GM12872 (cell line): Measurements from ENCODE around the gene DCLK1.

ENCODE experiments used
- CTCF ChIP-seq: IDR thresholded peaks from 3 replicates; pipeline ENCODE4 v1.5.1; 2011; ENCODE audit warnings: low read depth, mild to moderate bottlenecking, low read length, moderate library complexity; ENCODE audit not compliant: insufficient read depth

DCLK1 gene

GRCh38 chr13:35841060-35841521 is 290.1 kb downstream of the DCLK1 start:
- no peak for TF ChIP-seq CTCF

GRCh38 chr13:35839806-35840205 is 291.4 kb downstream of the DCLK1 start:
- no peak for TF ChIP-seq CTCF

- TF ChIP-seq CTCF: no peak
Observed at GRCh38 chr13:35838356-35838755, 292.8 kb downstream of the DCLK1 start.

GRCh38 chr13:35836446-35836845 is 294.7 kb downstream of the DCLK1 start:
- no peak for TF ChIP-seq CTCF

GRCh38 chr13:35835989-35836388 is 295.2 kb downstream of the DCLK1 start:
- no peak for TF ChIP-seq CTCF

- TF ChIP-seq CTCF: no peak
Observed at GRCh38 chr13:35833608-35834275, 297.4 kb downstream of the DCLK1 start.

GRCh38 chr13:35833031-35833430 is 298.2 kb downstream of the DCLK1 start:
- TF ChIP-seq CTCF: no peak
